SKM-1 treated with dmso at 0.1 percent for 144 hours (cell line): Measurements from ENCODE around the gene DENND4C.
"Not testable (repeated sequence)": the region's sequence is repeated elsewhere in the genome, so short reads cannot be mapped to it uniquely, and the experiment has no call there.

Experiments
- DNase-seq: peaks from one replicate; lab custom pipeline; 2025; ENCODE audit not compliant: unreplicated experiment; lab: John Stamatoyannopoulos, UW

Gene DENND4C

GRCh38 chr9:19369107-19369506 is 138.6 kb downstream of the DENND4C start:
- no peak for DNase-seq

GRCh38 chr9:19371942-19372341 is 141.4 kb downstream of the DENND4C start:
- DNase-seq: no peak

GRCh38 chr9:19372567-19372966 is 142.1 kb downstream of the DENND4C start:
- DNase-seq: no peak

DNA sequence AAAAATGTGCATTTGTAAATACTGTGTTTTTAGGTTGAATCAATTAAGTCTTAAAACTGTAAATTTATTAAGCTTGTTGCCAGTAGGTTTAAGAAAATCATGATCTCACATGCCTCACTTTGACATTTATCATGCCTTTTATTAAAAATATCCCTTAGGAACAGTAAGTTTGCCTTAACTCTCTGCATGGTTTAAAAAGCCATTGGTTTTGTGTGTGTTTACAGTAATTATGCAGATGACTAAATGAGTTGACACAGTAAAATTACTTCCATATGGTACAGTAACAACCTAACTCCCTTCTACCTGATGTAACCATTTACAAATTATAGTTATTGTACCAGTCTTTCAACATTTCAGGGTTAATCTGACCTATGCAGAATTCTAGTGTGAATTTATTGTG is 143.0 kb downstream of the DENND4C start:
- DNase-seq: no peak

- DNase-seq: no peak
Measured at GRCh38 chr9:19375538-19375937, 145.0 kb downstream of the DENND4C start.

DNA sequence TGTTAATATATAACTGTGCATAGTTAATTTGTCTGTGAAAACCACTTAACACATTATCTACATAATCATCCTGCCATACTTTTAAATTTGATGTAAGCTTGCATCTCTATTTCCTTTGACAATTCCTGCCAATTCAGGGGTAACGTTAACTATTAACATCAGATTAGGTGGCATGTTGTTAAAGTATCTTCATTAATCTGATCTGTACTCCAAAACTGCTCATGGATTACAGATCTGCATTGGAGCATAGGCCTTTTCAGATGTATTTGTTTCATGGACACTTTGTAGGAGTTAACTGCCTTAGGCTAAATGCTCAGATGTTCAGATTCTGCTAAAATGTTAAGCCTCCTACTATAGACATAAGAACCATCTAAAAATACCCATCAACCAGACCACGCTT is 146.4 kb downstream of the DENND4C start:
- no peak for DNase-seq

- DNase-seq: no peak
Measured at GRCh38 chr9:19378164-19378563, 147.7 kb downstream of the DENND4C start.

DNA sequence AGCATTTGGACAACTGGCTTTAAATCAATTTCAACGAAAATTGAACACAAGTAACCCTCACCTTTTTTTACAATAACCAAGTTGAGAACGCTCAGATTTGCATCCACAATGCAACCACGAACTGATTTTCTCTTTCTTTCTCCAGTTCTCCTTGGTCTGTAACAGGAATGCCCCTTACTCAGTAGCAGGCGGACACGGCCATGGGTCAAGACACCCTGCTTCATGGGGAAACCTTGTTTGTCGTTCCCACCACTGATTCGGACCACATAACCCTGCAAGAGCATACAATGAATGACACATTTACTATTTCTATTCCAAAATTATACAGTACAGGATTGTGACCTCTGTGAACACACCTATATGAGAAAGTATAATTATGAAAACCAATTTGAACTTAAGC is 148.2 kb downstream of the DENND4C start:
- DNase-seq: no peak

GRCh38 chr9:19379283-19379682 is 148.8 kb downstream of the DENND4C start:
- DNase-seq: no peak

DNA sequence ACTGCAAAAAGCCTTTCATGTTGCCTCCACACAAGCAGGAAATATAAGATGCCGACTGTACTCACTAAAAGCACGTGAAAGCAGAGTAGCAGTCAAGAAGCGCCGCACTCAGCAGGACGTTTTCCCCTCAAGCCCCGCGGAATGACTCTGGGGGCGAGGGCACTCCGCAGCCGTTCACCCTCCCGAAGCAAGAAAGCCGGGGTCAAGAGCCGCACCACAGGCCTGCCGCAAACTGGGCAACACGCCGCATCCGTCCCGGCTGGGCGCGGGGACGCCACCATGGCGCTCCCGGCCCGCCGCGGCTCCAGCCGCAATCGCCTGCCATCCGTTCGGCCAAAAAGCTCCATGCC is 149.2 kb downstream of the DENND4C start:
- no peak for DNase-seq

DNA sequence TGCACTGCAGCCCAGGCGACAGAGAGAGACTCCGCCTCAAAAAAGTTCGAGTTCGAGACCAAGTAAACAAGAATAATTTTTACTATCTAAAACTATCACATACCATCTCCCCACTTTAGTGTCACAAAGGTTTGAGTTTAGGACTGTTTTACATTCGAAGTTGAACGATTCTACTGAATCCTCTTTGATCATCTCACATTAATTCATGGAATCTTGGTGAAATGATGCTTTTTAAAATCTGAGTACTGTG is 150.3 kb downstream of the DENND4C start:
- no peak for DNase-seq

GRCh38 chr9:19381656-19382055 is 151.2 kb downstream of the DENND4C start:
- no peak for DNase-seq

DNA sequence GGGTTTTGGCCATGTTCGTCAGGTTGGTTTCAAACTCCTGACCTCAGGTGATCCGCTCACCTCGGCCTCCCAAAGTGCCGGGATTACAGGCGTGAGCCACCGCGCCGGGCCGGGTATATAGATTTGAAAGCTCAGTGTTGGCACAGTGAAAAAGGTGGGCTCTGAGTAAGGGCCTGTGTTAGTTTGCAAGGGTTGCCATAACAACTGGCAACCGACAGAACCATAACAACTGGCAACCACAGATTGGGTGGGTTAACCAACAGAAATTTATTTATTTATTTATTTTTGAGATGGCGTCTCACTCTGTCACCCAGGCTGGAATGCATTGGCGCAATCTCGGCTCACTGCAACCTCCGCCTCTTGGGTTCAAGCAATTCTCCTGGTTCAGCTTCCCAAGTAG is 154.7 kb downstream of the DENND4C start:
- DNase-seq: not testable (repeated sequence)

DNA sequence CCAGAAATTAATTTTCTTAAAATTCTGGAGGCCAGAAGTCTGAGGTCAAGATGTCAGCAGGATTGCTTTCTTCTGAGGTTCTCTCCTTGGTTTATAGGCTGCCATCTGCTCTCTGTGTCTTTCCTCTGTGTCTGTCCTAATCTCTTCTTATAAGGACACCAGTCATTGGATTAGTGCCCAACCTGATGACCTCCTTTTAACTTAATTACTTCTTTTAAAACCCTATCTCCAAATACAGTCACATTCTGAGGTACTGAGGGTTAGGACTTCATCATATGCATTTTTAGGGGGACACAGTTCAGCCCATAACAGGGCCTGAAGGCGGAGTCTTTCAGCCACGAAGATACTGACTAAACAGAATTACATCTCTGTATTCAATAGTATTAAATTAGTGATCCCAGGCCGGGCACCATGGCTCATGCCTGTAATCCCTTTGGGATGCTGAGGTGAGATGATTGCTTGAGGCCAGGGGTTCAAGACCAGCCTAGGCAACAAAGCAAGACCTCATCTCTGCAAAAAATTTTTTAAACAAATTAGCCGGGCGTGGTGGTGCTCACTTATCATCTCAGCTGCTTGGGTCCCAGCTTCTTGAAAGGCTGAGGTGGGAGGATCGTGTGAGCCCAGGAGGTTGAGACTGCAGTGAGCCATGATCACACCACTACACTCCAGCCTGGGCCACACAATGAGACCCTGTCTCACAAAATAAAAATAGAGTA is 155.5 kb downstream of the DENND4C start:
- no peak for DNase-seq

GRCh38 chr9:19386502-19387044 is 156.1 kb downstream of the DENND4C start:
- DNase-seq: no peak

- no peak for DNase-seq
Measured at GRCh38 chr9:19387317-19387716, 156.8 kb downstream of the DENND4C start.

- DNase-seq: not testable (repeated sequence)
Measured at GRCh38 chr9:19389539-19389938, 159.0 kb downstream of the DENND4C start.

DNA sequence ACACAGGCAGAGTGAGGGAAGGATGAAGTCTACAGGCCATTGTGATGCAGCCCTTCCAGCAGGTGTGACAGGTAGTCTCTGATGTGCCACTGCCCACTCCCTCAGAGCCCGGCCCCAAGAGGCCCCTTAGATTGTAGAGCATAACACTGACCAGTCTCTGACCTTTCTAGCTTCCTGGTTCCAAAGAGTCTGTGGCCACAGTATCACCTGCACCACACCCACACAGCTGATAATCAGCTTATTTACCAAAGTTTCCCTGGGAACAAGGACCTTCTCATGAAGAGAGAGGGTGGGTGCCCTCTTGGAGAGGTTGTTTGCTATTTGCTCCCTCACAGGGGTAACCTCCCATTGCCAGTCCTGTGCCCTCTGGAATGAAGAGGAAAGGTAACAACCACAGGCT is 167.4 kb downstream of the DENND4C start:
- DNase-seq: no peak

- DNase-seq: not testable (repeated sequence)
Measured at GRCh38 chr9:19403231-19403630, 172.7 kb downstream of the DENND4C start.

- DNase-seq: no peak
Measured at GRCh38 chr9:19404283-19405075, 174.0 kb downstream of the DENND4C start.

DNA sequence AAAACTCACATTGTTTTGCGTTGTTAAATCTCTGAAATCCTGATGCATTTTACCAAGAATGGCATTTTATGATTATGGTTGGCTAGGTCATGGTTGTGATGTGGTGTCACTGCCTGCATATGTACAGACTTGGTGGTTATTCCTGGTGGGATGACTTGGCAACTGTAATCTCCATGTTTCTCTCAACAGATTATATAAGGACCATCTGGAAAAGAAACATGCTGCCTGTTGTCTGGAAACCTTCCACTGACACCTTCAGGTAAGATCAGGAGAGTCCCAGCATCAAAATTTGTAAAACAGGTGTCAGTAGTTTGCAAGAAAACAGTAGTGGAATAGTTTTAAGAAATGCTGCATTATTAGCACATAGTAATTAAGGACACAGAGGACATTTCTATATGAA is 175.3 kb downstream of the DENND4C start:
- no peak for DNase-seq

DNA sequence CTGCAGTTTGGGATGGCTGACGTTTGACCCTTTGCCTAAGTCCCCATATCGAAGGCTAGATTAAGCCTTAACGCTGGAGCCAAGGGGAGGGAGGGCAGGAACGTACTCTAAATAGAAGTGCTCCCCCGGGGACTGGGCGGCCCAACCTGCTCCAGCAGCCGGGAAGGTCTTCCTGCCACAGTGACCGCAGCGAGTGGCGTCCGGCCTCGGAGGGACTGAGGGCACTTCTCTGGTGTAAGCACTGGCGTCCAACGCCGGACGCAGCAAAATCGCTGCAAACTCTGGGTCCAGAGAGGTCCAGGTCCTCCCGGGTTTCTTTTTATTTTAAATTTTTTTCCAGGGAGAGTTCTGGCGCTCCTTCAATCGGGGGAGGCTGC is 177.8 kb downstream of the DENND4C start:
- no peak for DNase-seq
